K562 (cell line): ENCODE data around the gene BTNL8. TPM values are rescaled to one million over a fixed set of nuclear protein-coding genes. Genes with fewer than 3 reads are reported as not detected.
A peak's percentile ranks its signal among the peaks of the same experiment; 100 is the strongest.

ENCODE experiments used
- ATAC-seq: fragments of 200-7000 bp; cut with Tn5 transposase; 3 replicates; pipeline ENCODE4 v1.9.1; 2020; ENCODE audit warnings: moderate library complexity
- BruUV-seq: library from RNA; stranded (reverse); fragments of 400-500 nt; replicated peaks from 2 replicates; lab custom pipeline; 2021; lab: Mats Ljungman, UMichigan
- CTCF ChIA-PET: fragments of 300-600 bp; formaldehyde crosslinking; extraction: SDS; loops from one replicate; lab custom pipeline; 2021; ENCODE audit warnings: low intra/inter-chr PET ratio; lab: Yijun Ruan, JAX
- POLR2A ChIA-PET: fragments of 300-600, 350-650 bp; sonication (Branson Sonifier 250); formaldehyde crosslinking; extraction: SDS; loops from one replicate; lab custom pipeline; 2021; ENCODE audit warnings: antibody characterized with exemption, inconsistent platforms; lab: Yijun Ruan, JAX
- DNase-seq, 4 experiments: peaks; one replicate each; pipeline versions ENCODE4 v3.0.0 to v3.0.0-alpha.2; 2011 to 2018; ENCODE audit warnings: low spot score in 3 of 4, mixed read lengths in 3 of 4; ENCODE audit errors: extremely low read depth in 1 of 4
- FAIRE-seq: peaks from 2 replicates; lab custom pipeline; 2011; peaks lifted over from hg19 to GRCh38; lab: Jason Lieb, UNC
- H2AFZ ChIP-seq: 2 replicates; pipeline ENCODE4 v1.6.0; 2011; ENCODE audit warnings: low read depth, low read length, control low read depth, inconsistent platforms
- H3K27ac ChIP-seq: fragments of 200-600 bp; 3 replicates; pipeline ENCODE4 v1.8.0; 2011; ENCODE audit warnings: low read depth, mild to moderate bottlenecking, control low read depth, inconsistent platforms, low read length, moderate library complexity, mixed read lengths; ENCODE audit errors: extremely low read depth
- H3K27me3 ChIP-seq, 2 experiments: fragments of 300-600 bp in 1 of 2; 2 replicates in 1 of 2; 3 replicates in 1 of 2; pipeline versions ENCODE4 v1.6.0 to v1.8.0; 2011; ENCODE audit warnings: inconsistent platforms in 2 of 2, low read length in 2 of 2, mild to moderate bottlenecking in 1 of 2, mixed read lengths in 1 of 2, moderate library complexity in 1 of 2; ENCODE audit not compliant: control insufficient read depth in 2 of 2, insufficient read depth in 2 of 2
- H3K36me3 ChIP-seq: fragments of 300-600 bp; 3 replicates; pipeline ENCODE4 v1.8.0; 2011; ENCODE audit warnings: mild to moderate bottlenecking, low read length, inconsistent platforms; ENCODE audit not compliant: control insufficient read depth, insufficient read depth
- H3K4me1 ChIP-seq, 2 experiments: fragments of 200-600 bp in 1 of 2; replicated peaks in 1 of 2; 2 replicates in 1 of 2; 3 replicates in 1 of 2; pipeline versions ENCODE4 v1.5.1 to v1.8.0; 2011; ENCODE audit warnings: inconsistent platforms in 2 of 2, low read length in 2 of 2, mild to moderate bottlenecking in 1 of 2, mixed read lengths in 1 of 2, moderate library complexity in 1 of 2; ENCODE audit not compliant: control insufficient read depth in 2 of 2, insufficient read depth in 2 of 2
- H3K4me2 ChIP-seq: 2 replicates; pipeline ENCODE4 v1.6.1; 2011; ENCODE audit warnings: low read length, control low read depth, inconsistent platforms, mixed read lengths; ENCODE audit not compliant: insufficient read depth
- H3K4me3 ChIP-seq: fragments of 200-600 bp; sonication (generic), shearing (Covaris generic); 2 replicates; pipeline ENCODE4 v1.5.1; 2016; ENCODE audit warnings: control low read depth, inconsistent platforms
- H3K79me2 ChIP-seq: fragments of 200-600 bp; 3 replicates; pipeline ENCODE4 v1.8.0; 2011; ENCODE audit warnings: low read length, inconsistent platforms; ENCODE audit not compliant: control insufficient read depth, insufficient read depth
- H3K9ac ChIP-seq, 2 experiments: 2 replicates each; pipeline versions ENCODE4 v1.6.0 to v1.6.1; 2011; ENCODE audit warnings: low read depth in 2 of 2, low read length in 2 of 2, control low read depth in 1 of 2, inconsistent platforms in 1 of 2, mild to moderate bottlenecking in 1 of 2, mixed read lengths in 1 of 2; ENCODE audit not compliant: insufficient read depth in 1 of 2
- H3K9me1 ChIP-seq: one replicate; pipeline ENCODE4 v1.6.0; 2011; ENCODE audit warnings: inconsistent platforms, mild to moderate bottlenecking, low read length, moderate library complexity; ENCODE audit not compliant: control insufficient read depth, insufficient read depth
- H3K9me3 ChIP-seq: replicated peaks from 2 replicates; pipeline ENCODE4 v1.5.1; 2011; ENCODE audit warnings: low read depth, low read length, inconsistent platforms; ENCODE audit not compliant: control insufficient read depth, insufficient read depth
- H4K20me1 ChIP-seq: replicated peaks from 2 replicates; pipeline ENCODE4 v1.6.1; 2011; ENCODE audit warnings: low read length, inconsistent platforms, mixed read lengths; ENCODE audit not compliant: control insufficient read depth, insufficient read depth
- CC2D1A ChIP-seq: fragments of 450-650 bp; IDR thresholded peaks from 2 replicates; pipeline ENCODE4 v1.6.1; 2017; ENCODE audit warnings: mild to moderate bottlenecking
- CREM ChIP-seq: IDR thresholded peaks from 2 replicates; pipeline ENCODE4 v1.6.1; 2014; ENCODE audit warnings: antibody characterized with exemption, low read depth
- EP400 ChIP-seq: fragments of 450-650 bp; IDR thresholded peaks from 2 replicates; pipeline ENCODE4 v1.6.1; 2017; ENCODE audit warnings: antibody characterized with exemption, mild to moderate bottlenecking, moderate library complexity
- HMBOX1 ChIP-seq: sonication (generic); IDR thresholded peaks from 2 replicates; pipeline ENCODE4 v1.6.1; 2016
- MTA3 ChIP-seq: fragments of 450-650 bp; formaldehyde crosslinking; IDR thresholded peaks from 2 replicates; pipeline ENCODE4 v1.6.1; 2017; ENCODE audit warnings: mild to moderate bottlenecking, borderline replicate concordance
- RAD21 ChIP-seq, 2 experiments: fragments of 250-450 bp in 1 of 2; fragments of 450-650 bp in 1 of 2; sonication (Bioruptor Pico) in 1 of 2; formaldehyde crosslinking in 1 of 2; IDR thresholded peaks in 1 of 2; conservative IDR thresholded peaks in 1 of 2; 2 replicates each; pipeline versions ENCODE4 v1.4.0 to v1.8.0; 2020 to 2022; ENCODE audit warnings: mild to moderate bottlenecking in 2 of 2, moderate library complexity in 1 of 2
- RBFOX2 ChIP-seq: fragments of 200-400 bp; formaldehyde crosslinking; IDR thresholded peaks from 2 replicates; pipeline ENCODE4 v1.6.1; 2017; ENCODE audit warnings: low read depth, mild to moderate bottlenecking, low read length, moderate library complexity
- SIN3A ChIP-seq, 2 experiments: fragments of 150-350 bp in 1 of 2; IDR thresholded peaks; 2 replicates each; pipeline ENCODE4 v1.6.1; 2011 to 2016; ENCODE audit warnings: borderline replicate concordance in 2 of 2, low read depth in 2 of 2, low read length in 2 of 2, mild to moderate bottlenecking in 2 of 2, moderate library complexity in 2 of 2; ENCODE audit not compliant: control insufficient read depth in 1 of 2
- SMARCE1 ChIP-seq: fragments of 450-650 bp; IDR thresholded peaks from 2 replicates; pipeline ENCODE4 v1.7.1; 2016; ENCODE audit warnings: mild to moderate bottlenecking
- TCF7L2 ChIP-seq: fragments of 150-350 bp; IDR thresholded peaks from 2 replicates; pipeline ENCODE4 v1.6.1; 2016; ENCODE audit warnings: low read depth, mild to moderate bottlenecking, low read length, moderate library complexity
- VEZF1 ChIP-seq: fragments of 200-800 bp; sonication (Bioruptor generic); IDR thresholded peaks from 2 replicates; pipeline ENCODE4 v1.6.1; 2017; ENCODE audit warnings: missing genetic modification characterization, missing compliant biosample characterization
- ZNF384 ChIP-seq: IDR thresholded peaks from 2 replicates; pipeline ENCODE4 v1.6.1; 2012; ENCODE audit warnings: low read depth, low read length, improper control_type of control experiment
- WGBS: fragments of 100-300 bp; shearing (Covaris generic); methylation state at CpG from one replicate; pipeline ENCODE4 v1.1.6; 2016; ENCODE audit warnings: low coverage, mixed read lengths; ENCODE audit not compliant: insufficient coverage; ENCODE audit errors: missing lambda C conversion rate; 5-methylcytosine and 5-hydroxymethylcytosine counted together
- in situ Hi-C: fragments of 300-500 bp; cut with MboI; formaldehyde crosslinking; loops from 4 replicates; pipeline ENCODE4 v1.15.0; 2018; ENCODE audit warnings: inconsistent platforms, mixed read lengths
- intact Hi-C: fragments of 100-400 bp; cut with micrococcal nuclease; formaldehyde crosslinking; loops from 2 replicates; pipeline ENCODE4 v1.14.2; 2022
- polyA plus RNA-seq, 8 experiments: library from polyadenylated mRNA; depleted of rRNA in 4 of 8; stranded (reverse) in 5 of 8; unstranded in 3 of 8; fragments of >200 nt; fragmentation: Nextera tagmentation in 2 of 8; fragmentation: Illumina TruSeq in 1 of 8; extraction: Ambion mirVana in 2 of 8; extraction: Trizol in 1 of 8; gene quantifications; 2 replicates each; pipeline versions ENCODE4 v1.2.1 to v1.2.3, GENCODE V29; 2011 to 2014; ENCODE audit warnings: inconsistent platforms in 1 of 8, missing spikeins in 1 of 8
- total RNA-seq, 7 experiments: library from RNA; depleted of rRNA in 6 of 7; stranded (reverse); fragments of >200 nt in 6 of 7; fragmentation: Illumina TruSeq in 2 of 7; extraction: Trizol in 2 of 7; gene quantifications; 2 replicates each; pipeline versions ENCODE4 v1.2.1 to v1.2.3, GENCODE V29; 2011 to 2021; ENCODE audit warnings: low replicate concordance in 1 of 7
- TF ChIP-seq, protein P1 (sequence below), 3 experiments: fragments of 200-800 bp in 1 of 3; sonication (Bioruptor generic) in 1 of 3; sonication (generic) in 1 of 3; formaldehyde crosslinking in 1 of 3; IDR thresholded peaks; 2 replicates each; pipeline versions ENCODE4 v1.6.1 to v1.8.0; 2016 to 2022; ENCODE audit warnings: mild to moderate bottlenecking in 2 of 3, missing compliant biosample characterization in 2 of 3, missing genetic modification characterization in 2 of 3, missing genetic modification reagents in 1 of 3
- TF ChIP-seq, protein P2 (sequence below), 3 experiments: IDR thresholded peaks in 2 of 3; conservative IDR thresholded peaks in 1 of 3; 2 replicates each; pipeline ENCODE4 v1.5.1; 2011 to 2012; ENCODE audit warnings: low read length in 3 of 3, mild to moderate bottlenecking in 3 of 3, control low read depth in 2 of 3, improper control_type of control experiment in 1 of 3, inconsistent platforms in 1 of 3, low read depth in 1 of 3, mixed read lengths in 1 of 3, moderate library complexity in 1 of 3; ENCODE audit not compliant: insufficient read depth in 2 of 3

Gene BTNL8
- total and polyA plus RNA-seq, 9 of the 15 experiments (the other 6 are each of a cell fraction or from before 2014, with no cell fraction given), result 0.04 to 0.18 (median 0.07) TPM; not detected in 6

DNA sequence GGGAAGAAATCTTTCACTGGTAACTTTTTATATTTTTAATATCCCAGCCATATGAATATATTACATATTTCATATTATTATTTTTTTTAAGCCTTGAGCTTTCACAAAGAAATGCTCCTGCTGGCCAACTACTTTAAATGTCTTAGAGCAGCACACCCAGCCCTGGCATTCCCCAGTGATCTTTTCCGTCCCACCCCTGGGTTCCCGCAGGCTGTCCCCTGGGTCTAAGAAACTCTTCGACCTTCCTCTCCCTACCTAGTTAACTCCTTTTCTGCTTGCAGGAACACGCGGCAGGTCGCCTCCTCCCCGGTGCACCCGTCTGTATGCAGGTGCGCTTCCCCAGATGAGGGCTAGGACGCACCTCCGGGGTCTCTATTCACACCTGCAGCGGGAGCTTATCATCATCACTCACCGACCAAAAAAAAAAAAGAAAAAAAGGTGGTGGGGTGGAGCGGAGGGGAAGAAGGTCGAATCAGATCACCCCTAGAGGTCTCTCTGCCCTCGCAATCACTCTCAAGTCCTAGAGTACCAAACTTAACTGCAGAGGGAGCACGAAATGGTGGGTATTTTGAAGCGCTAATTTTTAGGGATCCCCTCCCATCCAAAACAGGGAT, 38.6 kb upstream of the BTNL8 start:
- peak; percentile 63 to 83 (median 70) for DNase-seq
- ChIA-PET POLR2A (interaction anchor here (0.7 kb wide), 1 partner anchor 252 kb away, joined by 3 read pairs; no protein-coding TSS in a partner anchor), CTCF (interaction anchor here (0.6 to 1.3 kb wide), 3 partner anchors 33 to 298 kb away, joined by 3 read pairs; no protein-coding TSS in a partner anchor)
- Histone ChIP-seq H3K79me2 (peaks cover 28% of the 10 kb centered on the region), H3K9ac (peak overlapping the region; percentile 92 to 94), H3K9me3 (no peaks in the 10 kb centered on the region), H3K9me1 (no peaks in the 10 kb centered on the region), H3K4me2 (peak overlapping the region; percentile 96), H3K27ac (peak overlapping the region; percentile 91), H2AFZ (peak overlapping the region; percentile 98), H3K36me3 (peaks cover 31% of the 10 kb centered on the region; the same call in 2 of the 3 replicates), H3K4me3 (peak overlapping the region; percentile 88), H3K27me3 (no peaks in the 10 kb centered on the region), H4K20me1 (no peaks in the 10 kb centered on the region), H3K4me1 (peaks cover 13 to 16% of the 10 kb centered on the region in 2 experiments; a peak in 4 of 5 replicates)
- intact Hi-C loops, result loop anchor here (5.0 to 10.0 kb wide), 3 partner anchors 58 to 322 kb away; partner anchors contain the start of gene MGAT1
- peak; percentile 77 for ATAC-seq
- peak; percentile 70 for FAIRE-seq
- TSS peak; percentile 60 for BruUV-seq
- in situ Hi-C loops, result no loop called here
- WGBS, result under 1% methylated on average over 13 of the region's 18 CpGs
- TF ChIP-seq CC2D1A, result 0 out of 2 replicates have a peak, but pooled peaks have one; percentile 15
- no peak for TF ChIP-seq TCF7L2
- TF ChIP-seq, protein P1, sequence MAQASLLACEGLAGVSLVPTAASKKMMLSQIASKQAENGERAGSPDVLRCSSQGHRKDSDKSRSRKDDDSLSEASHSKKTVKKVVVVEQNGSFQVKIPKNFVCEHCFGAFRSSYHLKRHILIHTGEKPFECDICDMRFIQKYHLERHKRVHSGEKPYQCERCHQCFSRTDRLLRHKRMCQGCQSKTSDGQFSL (CRISPR knock-in tag; IDR thresholded peaks at IDR 0.05), result peak; percentile 76; the same call in 1 of the 2 replicates
- TF ChIP-seq, protein P1 (tag; IDR thresholded peaks at IDR 0.05), result peak in 1 of 2 experiments; percentile 88; a peak in 2 of 4 replicates
- TF ChIP-seq EP400, result no peak
- TF ChIP-seq VEZF1 (CRISPR knock-in tag), result peak; percentile 82
- TF ChIP-seq RAD21 (CRISPR knock-in tag; conservative IDR thresholded peaks at IDR 0.05 in 1 of 2, IDR thresholded peaks at IDR 0.05 in 1 of 2), result peak in 1 of 2 experiments; percentile 33; a peak in 1 of 4 replicates
- TF ChIP-seq ZNF384, result peak; percentile 98
- 0 out of 2 replicates have a peak, but pooled peaks have one; percentile 20 for TF ChIP-seq MTA3
- no peak for TF ChIP-seq RBFOX2
- peak; percentile 34; the same call in 1 of the 2 replicates for TF ChIP-seq HMBOX1
- 0 out of 2 replicates have a peak, but pooled peaks have one; percentile 11 for TF ChIP-seq SMARCE1
- 0 out of 2 replicates have a peak, but pooled peaks have one; percentile 4 for TF ChIP-seq CREM
- 0 out of 4 replicates have a peak, but pooled peaks of 1 of the 2 experiments have one; percentile 13 for TF ChIP-seq SIN3A (IDR thresholded peaks at IDR 0.05; ENCODE audit: borderline replicate concordance in 2 of 2, control insufficient read depth in 1 of 2, low read depth in 2 of 2, low read length in 2 of 2)
- TF ChIP-seq, protein P2, sequence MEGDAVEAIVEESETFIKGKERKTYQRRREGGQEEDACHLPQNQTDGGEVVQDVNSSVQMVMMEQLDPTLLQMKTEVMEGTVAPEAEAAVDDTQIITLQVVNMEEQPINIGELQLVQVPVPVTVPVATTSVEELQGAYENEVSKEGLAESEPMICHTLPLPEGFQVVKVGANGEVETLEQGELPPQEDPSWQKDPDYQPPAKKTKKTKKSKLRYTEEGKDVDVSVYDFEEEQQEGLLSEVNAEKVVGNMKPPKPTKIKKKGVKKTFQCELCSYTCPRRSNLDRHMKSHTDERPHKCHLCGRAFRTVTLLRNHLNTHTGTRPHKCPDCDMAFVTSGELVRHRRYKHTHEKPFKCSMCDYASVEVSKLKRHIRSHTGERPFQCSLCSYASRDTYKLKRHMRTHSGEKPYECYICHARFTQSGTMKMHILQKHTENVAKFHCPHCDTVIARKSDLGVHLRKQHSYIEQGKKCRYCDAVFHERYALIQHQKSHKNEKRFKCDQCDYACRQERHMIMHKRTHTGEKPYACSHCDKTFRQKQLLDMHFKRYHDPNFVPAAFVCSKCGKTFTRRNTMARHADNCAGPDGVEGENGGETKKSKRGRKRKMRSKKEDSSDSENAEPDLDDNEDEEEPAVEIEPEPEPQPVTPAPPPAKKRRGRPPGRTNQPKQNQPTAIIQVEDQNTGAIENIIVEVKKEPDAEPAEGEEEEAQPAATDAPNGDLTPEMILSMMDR (IDR thresholded peaks at IDR 0.05 in 2 of 3, conservative IDR thresholded peaks at IDR 0.05 in 1 of 3; ENCODE audit: insufficient read depth in 2 of 3, low read depth in 1 of 3, low read length in 3 of 3), result peak; percentile 48 to 78 (median 67)
